Measurements from ENCODE around the gene CFAP97.
"Not testable (repeated sequence)": the region's sequence is repeated elsewhere in the genome, so short reads cannot be mapped to it uniquely, and the experiment has no call there.

Gene CFAP97

DNA sequence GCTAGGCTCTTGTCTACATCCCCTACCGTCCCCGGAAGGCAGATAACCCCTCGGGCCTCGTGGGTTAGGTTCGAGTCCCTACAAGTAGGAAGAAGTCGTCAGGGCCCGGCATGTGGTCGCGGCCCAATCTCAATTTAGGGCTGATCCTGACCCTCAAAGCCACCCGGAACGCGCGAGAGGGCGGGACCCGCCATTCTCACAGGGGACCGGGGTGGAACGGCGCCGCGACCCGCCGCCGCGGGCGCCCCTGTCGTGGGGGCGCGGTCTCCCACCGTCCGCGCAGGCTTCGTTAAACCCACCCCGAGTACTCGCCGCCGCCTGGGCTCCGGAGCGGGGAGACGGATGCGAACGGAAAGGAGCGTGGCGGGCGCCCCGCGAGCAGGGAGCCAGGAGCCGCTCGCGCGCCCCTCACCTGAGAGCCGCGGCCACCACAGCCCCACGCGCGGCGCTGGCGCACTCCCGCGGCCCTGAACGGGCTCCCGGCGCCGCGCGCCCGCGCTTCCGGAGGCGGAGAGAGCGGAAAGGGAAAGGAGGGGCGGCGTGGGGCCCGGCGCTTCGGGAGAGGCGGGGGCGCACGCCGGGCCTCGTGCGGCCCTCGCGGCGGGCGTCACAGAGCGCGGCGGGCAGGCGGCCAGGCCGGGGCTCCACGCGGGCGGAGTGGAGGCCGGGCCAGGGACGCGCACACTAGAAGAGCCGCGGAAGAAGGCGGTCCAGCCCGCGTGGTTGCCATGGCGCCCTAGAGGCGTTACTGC is at the start of gene CFAP97:
Gene CFAP97 (minus strand): TSS at position 515 of the 752 bp plus-strand sequence. CDS start 12,804 bp downstream, outside the sequence.
- DNase-seq, result peak; percentile 86 to 94 (median 91)

DNA sequence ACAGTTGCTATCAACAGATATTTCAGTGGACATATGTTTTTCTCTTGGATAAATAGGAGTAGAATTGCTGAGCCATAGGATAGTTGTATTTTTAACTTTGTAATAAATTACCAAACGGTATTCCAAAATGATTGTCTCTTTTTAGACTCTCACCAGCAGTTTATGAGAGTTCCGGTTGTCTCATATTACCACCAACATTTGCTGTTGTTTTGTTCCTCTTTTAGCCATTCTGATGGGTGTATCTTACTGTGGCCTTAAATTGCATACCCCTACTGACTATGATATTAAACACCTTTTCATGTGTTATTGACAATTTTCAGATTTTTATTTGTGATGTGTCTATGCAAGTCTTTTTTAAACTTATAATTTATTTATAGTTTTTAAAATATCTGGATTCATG is 45.3 kb upstream of the CFAP97 start:
- DNase-seq, result no peak

DNA sequence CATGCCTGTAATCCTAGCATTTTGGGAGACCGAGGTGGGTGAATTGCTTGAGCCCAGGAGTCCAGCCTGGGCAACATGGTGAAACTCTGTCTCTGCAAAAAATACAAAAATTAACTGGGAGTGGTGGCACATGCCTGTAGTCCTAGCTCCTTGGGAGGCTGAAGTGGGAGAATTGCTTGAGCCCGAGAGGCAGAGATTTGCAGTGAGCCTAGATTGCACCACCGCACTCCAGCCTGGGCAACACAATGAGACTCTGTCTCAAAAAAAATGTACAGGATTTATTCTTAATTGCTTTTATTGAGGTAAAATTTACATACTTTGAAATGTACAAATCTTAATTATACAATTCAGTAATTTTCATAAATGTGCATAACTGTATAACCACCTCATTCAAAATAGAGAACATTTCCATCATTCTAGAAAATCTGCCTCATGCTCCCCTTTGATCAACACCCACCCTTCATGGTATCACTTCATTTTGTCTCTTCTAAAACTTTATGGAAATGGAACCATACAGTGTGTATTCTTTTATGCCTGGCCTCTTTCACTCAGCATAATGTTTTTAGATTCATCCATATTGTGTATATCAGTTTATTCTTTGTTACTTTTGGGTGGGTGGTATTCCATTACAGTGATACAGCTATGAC is 44.7 kb upstream of the CFAP97 start:
- no peak for DNase-seq

DNA sequence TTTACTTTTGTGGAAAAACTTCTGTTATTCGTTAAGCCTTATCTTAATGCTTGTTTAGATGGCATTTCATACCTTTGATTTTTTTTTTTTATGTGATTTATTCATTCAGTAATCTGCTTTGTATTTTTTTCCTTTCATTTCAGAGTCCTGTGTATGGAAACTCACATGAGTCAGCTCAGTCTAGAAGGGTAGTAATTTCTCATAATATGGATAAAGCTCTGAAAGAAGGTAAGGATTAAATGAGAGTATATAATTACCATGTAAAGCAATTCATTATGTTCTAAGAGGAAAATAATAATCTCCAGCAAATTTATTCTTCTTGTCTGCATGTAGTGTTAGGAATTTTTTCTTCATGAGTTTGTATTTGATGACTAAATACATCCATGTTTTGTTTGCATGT is 43.4 kb upstream of the CFAP97 start:
- DNase-seq, result no peak

DNA sequence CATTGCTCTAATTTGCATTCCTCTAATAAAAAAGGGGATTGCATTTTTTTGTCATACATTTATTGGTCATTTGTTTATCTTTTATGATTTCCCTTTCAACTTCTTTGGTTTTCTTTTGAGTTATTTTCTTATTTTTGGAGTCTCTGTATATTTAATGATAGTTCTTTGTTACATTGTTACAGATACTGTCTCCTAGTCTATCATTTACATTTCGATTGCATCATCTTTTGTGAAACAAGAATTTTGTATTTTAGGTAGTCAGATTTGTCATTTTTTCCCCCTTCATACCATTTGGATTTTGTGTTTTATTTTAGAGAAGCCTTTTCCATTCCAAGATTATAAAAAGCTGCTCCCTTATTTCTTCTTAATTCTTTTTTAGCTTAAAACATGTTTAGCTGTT is 42.7 kb upstream of the CFAP97 start:
- no peak for DNase-seq

DNA sequence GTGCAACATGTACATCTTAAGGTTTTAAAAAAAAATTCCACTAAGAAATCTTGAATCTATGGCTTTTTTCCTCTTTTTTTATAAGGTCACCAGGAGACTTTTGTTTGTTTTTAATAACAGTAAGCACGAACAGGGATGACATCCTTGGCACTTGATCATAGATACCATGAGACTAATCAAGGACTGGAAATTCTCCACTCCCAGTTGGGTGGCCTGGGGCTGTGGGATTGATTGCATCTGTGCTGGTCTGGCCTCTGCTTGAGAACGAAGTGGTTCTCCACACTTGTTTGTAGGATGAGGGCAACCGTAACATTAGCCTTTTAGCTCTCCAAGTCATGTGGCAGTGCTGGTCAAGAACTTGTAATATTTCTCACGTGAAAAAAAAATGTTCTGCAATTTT is 41.0 kb upstream of the CFAP97 start:
- DNase-seq, result no peak

DNA sequence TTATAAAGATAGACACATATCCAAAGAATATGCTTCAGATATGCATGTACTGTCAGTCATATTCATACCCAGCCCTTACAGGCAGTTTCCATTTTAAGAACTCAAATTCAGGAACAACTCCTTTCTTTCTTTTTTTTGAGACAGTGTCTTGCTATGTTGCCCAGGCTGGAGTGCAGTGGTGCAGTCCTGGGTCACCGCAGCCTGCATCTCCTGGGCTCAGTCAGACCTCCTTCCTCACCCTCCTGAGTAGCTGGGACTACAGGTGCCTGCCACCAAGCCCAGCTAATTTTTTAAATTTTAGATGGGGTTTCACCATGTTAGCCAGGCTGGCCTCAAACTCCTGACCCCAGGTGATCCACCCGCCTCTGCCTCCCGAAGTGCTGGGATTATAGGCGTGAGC is 40.1 kb upstream of the CFAP97 start:
- no peak for DNase-seq

DNA sequence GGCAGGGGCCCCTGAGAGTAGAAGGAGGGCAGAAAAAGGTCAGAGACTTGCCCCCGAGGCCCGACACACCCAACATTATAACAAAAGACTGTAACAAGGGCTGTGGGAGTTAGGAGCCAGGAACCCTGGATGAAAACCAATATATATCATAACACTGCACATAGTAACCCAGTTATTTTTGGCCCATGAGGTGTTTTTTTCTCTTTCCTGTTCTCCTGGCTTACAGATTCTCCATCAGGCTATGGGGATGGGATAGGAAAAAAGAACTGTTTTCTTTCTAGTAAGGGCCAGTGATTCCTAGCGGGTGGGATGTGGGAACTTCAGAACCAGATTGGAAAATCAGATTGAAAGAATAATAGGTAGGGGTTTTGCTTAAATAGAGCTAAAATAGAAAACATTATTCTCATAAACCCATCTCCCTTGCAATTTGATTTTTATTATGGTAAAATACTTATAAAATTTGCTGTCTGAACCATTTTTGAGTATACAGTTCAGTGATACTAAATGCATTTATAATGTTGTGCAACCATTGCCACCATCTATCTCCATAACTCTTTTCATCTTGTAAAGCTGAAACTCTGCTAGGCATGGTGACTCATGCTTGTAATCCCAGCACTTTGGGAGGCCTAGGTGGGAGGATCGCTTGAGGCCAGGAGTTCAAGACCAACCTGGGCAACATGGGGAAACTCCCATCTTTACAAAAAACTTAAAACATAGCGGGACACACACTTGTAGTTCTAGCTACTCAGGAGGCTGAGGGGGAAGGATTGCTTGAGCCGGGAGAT is 39.1 kb upstream of the CFAP97 start:
- DNase-seq, result no peak

DNA sequence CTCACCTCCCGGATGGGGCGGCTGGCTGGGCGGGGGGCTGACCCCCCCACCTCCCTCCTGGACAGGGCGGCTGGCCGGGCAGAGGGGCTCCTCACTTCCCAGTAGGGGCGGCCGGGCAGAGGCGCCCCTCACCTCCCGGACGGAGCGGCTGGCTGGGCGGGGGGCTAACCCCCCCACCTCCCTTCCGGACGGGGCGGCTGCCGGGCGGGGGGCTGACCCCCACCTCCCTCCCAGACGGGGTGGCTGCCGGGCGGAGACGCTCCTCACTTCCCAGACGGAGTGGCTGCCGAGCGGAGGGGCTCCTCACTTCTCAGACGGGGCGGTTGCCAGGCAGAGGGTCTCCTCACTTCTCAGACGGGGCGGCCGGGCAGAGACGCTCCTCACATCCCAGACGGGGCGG is 36.7 kb upstream of the CFAP97 start:
- not testable (repeated sequence) for DNase-seq

DNA sequence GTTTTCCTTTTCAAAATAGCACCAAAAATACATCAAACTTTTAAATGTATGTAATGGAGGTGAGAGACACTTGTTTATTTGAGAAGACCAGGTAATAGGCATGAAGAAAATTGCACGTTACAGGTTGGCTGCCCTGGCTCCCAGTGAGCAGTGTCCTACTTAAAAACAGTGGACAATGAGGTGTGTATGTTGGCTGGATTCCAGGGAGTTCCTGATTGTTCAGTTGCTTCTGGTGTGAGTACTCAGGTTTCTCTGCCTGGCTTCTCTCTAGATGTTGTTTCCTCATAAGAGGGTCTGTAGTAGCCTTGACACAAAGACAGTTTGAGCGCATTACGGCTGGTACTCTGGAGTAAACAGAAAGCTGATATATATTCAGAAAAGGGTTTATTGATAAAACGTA is 35.0 kb upstream of the CFAP97 start:
- no peak for DNase-seq

DNA sequence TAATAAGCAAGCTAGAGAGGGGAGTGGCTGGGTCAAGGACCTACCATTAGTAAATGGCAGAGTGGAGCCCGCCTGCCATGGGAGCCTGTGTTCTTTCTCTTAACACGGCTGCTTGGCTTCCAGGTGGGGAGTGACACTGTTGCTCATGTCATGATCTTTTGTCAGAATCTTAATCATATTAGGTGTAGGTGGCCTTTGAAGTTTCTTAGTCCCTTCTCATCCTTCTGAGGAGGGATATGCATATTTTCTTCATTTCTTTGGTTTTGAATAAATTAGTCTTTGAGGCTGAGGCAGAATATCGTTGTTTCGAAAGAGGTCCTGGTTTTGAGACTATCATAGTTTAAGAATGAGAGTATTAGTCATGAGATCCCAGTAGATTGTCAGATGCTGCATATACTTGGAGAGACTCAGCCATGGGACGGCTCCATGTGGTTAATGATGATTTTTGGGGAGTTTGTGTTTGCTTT is 34.4 kb upstream of the CFAP97 start:
- no peak for DNase-seq

DNA sequence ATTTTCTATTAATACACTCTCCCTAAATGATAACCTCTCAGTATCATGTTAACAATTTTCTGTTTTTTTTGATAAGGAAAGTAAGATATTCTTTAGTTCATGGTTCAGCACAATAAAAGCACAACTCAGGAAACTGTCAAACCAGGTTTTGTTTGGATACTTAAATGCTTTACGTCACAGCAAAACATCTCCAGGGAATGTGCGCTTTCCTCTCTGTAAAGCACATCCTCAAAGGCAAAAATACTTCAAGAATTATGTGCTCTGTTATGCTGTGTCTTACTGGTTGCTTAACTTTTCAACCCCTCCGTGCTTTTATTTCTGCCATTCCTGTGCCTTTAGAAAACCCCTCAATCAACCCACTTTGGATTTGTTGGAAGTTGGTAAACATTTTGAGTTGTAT is 33.4 kb upstream of the CFAP97 start:
- DNase-seq, result no peak

DNA sequence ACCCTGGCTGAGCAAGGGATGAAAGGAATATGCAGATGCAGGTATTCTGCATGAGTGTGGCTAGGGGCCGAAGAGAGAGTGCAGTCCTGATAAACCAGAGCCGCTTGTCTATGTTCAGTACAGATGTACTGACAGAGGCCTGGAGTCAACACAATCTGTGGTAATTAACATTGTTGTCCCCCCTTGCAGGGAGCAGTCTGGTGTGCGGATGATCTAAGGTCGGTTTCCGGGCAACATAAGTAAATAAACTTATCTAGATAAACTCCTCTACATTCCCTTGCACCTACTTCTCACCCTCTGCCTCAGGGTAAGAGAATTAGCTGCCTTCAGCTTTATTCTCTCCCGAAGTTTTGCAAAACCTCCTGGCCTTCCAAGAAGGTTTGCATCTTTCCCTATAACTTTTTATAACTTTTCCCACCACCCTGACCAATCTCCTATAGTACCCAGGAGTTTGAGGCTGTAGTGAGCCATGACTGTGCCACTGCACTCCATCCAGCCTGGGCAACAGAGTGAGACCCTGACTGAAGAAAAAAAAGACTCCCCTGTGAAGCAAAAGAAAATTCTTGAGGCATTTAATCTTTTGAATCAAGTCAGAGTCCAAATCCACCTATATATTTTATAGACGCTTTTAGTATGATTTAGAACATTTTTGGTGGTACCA is 32.2 kb upstream of the CFAP97 start:
- DNase-seq, result no peak

DNA sequence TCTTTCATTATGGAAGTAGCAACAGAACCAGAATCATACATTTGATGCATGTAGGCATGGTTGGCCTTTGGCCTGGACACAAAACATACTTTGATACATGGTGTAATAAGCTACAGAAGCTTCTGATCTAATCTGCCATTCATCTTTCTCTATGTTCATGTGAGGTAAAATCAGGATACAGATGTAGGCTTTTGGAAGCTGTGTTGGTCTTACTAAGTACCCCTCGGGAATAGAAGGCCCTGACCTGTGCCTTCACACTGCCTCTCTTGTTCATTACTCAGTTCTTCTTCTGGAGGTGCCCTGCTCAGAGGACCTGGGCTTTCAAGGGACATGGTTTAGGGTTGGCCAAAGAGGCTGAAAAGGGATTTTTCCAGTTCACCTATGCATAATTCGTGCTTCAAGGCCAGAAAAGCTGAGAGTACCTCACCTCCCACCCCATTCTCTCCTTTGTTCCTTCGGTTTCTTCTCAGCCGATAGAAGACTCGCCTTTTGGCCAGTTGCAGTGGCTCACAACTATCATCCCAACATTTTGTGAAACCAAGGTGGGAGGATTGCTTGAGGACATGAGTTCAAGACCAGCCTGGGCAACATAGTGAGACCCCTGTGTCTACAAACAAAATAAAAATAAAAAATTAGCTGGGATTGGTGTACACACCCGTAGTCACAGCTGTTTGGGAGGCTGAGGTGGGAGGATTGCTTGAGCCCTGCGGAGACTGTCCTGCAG is 31.5 kb upstream of the CFAP97 start:
- DNase-seq, result no peak

DNA sequence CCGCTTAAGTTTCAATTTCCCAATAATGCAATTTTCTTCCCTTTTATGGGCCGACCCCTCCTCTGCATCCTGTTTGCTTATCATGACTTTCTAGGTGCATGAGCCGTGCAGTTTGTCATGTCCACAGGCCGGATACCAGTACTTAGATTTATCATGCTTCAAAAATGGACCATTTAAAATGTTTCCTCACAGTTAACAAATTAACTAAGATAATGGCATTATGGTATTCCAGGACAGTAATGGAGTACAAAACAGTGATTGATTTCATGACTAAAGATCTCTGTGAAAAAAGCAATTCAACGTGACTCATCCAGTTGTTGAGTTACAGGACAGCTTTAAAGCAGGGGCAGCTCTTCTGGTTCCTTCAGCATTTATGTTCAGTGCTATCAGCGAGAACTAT is 28.6 kb upstream of the CFAP97 start:
- DNase-seq, result no peak

DNA sequence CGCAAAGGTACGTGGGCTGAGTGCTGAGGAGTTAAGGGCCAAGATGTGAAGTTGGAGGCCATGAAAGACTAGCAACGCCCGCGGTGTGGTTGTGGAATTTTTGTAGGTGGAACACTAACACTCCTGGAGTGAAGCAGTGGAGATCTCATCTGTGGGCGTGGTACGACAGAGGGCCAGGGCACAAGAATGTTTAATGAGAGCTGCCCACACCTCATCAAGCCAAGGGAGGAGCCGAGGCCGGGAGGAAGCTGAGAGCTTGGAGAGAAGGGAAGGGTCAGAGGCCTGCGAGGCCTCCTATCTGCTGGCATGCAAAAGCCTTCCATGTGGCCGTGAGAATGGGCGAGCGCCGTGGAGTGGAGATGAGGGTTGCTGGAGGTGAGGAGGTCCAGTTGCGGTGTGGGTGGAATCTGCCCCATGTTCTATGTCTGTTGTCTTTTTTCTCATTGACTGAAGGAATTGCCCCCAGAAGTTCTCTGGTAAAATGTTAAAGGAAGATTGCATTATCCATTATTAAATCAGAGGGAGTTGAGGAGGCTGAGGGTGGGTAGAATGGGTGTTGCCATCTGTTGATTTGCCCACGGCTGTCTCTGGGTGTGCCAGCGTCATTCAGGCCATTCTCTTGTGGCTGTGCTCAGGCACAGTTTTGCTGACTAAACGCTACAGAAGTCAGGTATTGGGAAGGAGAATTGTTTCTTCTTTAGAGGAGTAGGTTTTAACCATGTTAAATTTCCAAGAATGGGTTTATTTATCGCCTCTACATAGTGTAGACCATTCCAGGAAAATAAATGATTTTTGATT is 25.4 kb upstream of the CFAP97 start:
- no peak for DNase-seq

DNA sequence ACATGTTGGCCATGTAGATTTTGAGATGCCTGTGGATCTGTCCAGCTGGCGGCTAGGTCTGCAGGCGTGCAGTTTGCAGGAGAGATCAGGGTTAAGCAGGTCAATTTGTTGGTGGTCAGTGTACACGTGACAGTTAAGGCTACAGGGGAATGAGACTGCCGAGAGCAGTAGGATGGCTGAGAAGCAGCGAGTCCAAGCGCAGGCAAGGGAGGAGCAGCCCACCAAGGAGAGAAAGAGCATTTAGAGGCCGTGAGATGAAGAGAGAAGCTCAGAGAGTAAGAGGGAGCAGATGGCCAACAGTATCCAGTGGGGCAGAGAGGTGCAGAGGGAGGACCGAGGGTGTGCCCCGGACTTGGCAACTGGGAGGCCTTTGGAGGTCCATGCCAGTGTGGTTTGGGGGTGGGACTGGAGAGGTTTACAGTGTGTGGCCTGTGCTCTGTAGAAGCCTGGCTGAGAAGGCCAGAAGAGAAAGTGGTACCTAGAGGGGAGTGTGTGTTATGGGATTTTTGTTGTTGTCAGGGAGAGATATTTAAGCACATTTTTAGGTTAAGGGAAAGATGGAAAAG is 24.0 kb upstream of the CFAP97 start:
- no peak for DNase-seq

DNA sequence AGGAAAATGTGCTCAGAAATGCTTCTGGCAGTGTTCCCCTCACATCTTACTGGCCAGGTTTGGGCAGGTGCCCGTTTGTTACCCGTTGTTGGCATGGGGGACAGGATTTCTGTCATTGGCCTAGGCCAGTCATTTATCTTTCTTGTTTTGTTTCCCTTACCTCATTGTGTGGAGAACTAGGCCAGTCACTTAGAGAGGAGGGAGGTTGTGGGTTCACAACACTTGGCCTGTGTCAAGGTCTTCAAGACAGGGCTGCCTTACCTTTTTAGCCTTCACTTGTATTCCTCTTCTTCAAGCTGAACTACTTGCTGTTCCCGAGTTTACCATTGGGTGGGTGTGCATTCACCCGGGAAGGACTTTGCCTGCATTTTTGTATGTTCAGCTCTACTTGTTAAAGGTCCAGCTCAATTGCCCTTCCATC is 23.3 kb upstream of the CFAP97 start:
- no peak for DNase-seq

DNA sequence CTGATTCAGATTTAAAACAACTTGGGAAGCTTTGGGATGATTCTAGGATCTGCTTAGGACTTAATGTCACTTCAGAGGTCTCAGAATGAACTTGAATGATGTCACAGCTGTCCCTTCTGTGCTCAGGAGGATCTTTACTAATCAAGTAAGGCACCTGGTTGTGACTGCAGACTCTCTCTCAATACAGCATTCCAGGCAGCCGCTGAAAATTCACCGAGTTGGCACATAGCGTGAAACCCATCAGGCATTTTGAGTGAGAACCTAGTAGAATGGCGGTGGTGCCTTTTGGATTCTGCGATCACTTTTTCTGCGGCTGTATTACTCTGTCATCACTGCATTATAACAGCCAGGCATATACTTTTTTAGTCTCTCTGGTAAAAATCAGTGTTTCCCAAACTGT is 22.1 kb upstream of the CFAP97 start:
- DNase-seq, result no peak

DNA sequence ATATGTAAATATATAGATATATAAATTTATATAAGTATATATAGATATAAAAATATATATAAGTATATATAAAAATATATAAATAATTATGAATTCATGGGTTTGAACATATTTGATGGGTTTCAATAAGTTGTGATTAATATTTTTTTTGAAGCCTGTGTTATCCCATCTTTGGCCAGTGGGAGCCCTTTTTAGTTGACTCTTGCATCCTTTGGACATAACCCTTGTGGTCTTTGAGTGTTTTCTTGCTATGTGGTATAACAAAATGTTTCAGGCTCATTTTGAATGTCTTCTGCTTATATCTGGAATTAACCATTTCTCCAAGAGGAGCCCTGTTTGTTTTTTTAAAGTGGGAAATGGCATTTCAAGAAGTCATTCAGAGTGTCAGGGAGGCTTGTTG is 20.8 kb upstream of the CFAP97 start:
- no peak for DNase-seq

DNA sequence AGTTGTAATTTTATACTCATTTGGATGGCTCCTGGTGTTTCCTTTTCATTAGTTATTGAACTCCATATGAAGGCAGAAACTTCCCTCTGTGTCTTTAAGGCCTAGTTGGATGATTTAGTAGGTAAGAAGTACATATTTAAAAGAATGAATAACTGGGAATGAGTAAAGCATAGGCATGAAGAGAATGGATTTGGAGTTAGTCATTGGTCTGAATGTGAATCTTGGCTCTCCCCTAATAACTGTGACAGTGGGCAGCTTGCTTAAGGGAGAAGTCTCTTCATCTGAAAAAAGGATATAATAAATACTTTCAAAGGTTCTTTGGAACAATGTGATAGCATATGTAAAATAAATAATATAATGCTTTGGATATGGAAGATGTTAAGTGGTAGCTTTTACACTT is 18.8 kb upstream of the CFAP97 start:
- no peak for DNase-seq
